Smooth muscle cell of trachea (primary cell): Measurements from ENCODE around the gene SMC2. TPM values are rescaled to one million over a fixed set of nuclear protein-coding genes. Genes with fewer than 3 reads are reported as not detected.

Experiments
- total RNA-seq: library from RNA; depleted of rRNA; stranded (reverse); fragments of >200 nt; gene quantifications from 2 replicates; pipeline ENCODE4 v1.2.1, GENCODE V29; 2014

Gene SMC2
- total RNA-seq: 6.9 and 30.7 TPM in 2 replicates

GRCh38 chr9:104093647-104094533 is at the start of gene SMC2:
Gene SMC2, plus strand, starts transcription at chr9:104094309. Its CDS starts 1,076 bp downstream, at chr9:104095385.

